ENCODE data around the gene PCNP. TPM values are rescaled to one million over a fixed set of nuclear protein-coding genes. Genes with fewer than 3 reads are reported as not detected.

Gene PCNP
- total and polyA plus RNA-seq, 9 of the 15 experiments (the other 6 are each of a cell fraction or from before 2014, with no cell fraction given), result 54.3 to 170 (median 150) TPM

- Histone ChIP-seq H3K79me2 (ENCODE audit: control insufficient read depth, insufficient read depth, low read length) (peaks cover 53% of the 10 kb centered on the region), H3K9ac (ENCODE audit: insufficient read depth in 1 of 2, low read depth in 2 of 2, low read length in 2 of 2) (no peak overlapping the region), H3K36me3 (ENCODE audit: control insufficient read depth, insufficient read depth, low read length) (peaks cover 71% of the 10 kb centered on the region), H4K20me1 (replicated peaks; ENCODE audit: control insufficient read depth, insufficient read depth, low read length) (no peaks in the 10 kb centered on the region), H3K4me2 (ENCODE audit: insufficient read depth, low read length) (no peak overlapping the region), H3K27me3 (ENCODE audit: control insufficient read depth in 2 of 2, insufficient read depth in 2 of 2, low read length in 2 of 2) (no peaks in the 10 kb centered on the region), H3K4me1 (replicated peaks in 1 of 2; ENCODE audit: control insufficient read depth in 2 of 2, insufficient read depth in 2 of 2, low read length in 2 of 2) (peaks cover 6 to 12% of the 10 kb centered on the region in 2 experiments; a peak in 3 of 5 replicates), H3K4me3 (no peak overlapping the region), H3K9me3 (replicated peaks; ENCODE audit: control insufficient read depth, insufficient read depth, low read depth, low read length) (no peaks in the 10 kb centered on the region), H3K27ac (ENCODE audit: extremely low read depth, low read depth, low read length) (no peak overlapping the region), H2AFZ (ENCODE audit: low read depth, low read length) (no peak overlapping the region), H3K9me1 (ENCODE audit: control insufficient read depth, insufficient read depth, low read length) (no peaks in the 10 kb centered on the region)
- DNase-seq (ENCODE audit: extremely low read depth in 1 of 4, low spot score in 3 of 4) (no peak), ATAC-seq (no peak), FAIRE-seq (no peak)
- ChIA-PET POLR2A (no interaction called here), CTCF (ENCODE audit: low intra/inter-chr PET ratio) (no interaction called here)
- in situ Hi-C loops (cut with MboI), result no loop called here
- no TSS peak for BruUV-seq (replicated peaks)
- intact Hi-C loops (cut with micrococcal nuclease), result no loop called here
- WGBS (ENCODE audit: insufficient coverage, low coverage, missing lambda C conversion rate), result 100% methylated on average over 2 of the region's 2 CpGs
- TF ChIP-seq SMAD1 (IDR thresholded peaks at IDR 0.05; ENCODE audit: low read depth, low read length, partially characterized antibody) (no peak), ZFX (CRISPR knock-in tag; IDR thresholded peaks at IDR 0.05) (no peak)
These were observed 50.9 kb downstream of the PCNP start for GRCh38 chr3:101624857-101625256.

GRCh38 chr3:101625879-101626278 lies 51.9 kb downstream of the PCNP start:
- Histone ChIP-seq H3K4me2 (ENCODE audit: insufficient read depth, low read length) (no peak overlapping the region), H3K36me3 (ENCODE audit: control insufficient read depth, insufficient read depth, low read length) (peaks cover 76% of the 10 kb centered on the region), H3K27ac (ENCODE audit: extremely low read depth, low read depth, low read length) (0 out of 3 replicates have a peak overlapping the region, but pooled peaks have one; percentile 22), H3K9me1 (ENCODE audit: control insufficient read depth, insufficient read depth, low read length) (no peaks in the 10 kb centered on the region), H3K9me3 (replicated peaks; ENCODE audit: control insufficient read depth, insufficient read depth, low read depth, low read length) (no peaks in the 10 kb centered on the region), H3K79me2 (ENCODE audit: control insufficient read depth, insufficient read depth, low read length) (peaks cover 63% of the 10 kb centered on the region), H4K20me1 (replicated peaks; ENCODE audit: control insufficient read depth, insufficient read depth, low read length) (no peaks in the 10 kb centered on the region), H3K4me1 (replicated peaks in 1 of 2; ENCODE audit: control insufficient read depth in 2 of 2, insufficient read depth in 2 of 2, low read length in 2 of 2) (peaks cover 11 to 12% of the 10 kb centered on the region in 2 experiments; a peak in 3 of 5 replicates), H3K4me3 (no peak overlapping the region), H2AFZ (ENCODE audit: low read depth, low read length) (no peak overlapping the region), H3K27me3 (ENCODE audit: control insufficient read depth in 2 of 2, insufficient read depth in 2 of 2, low read length in 2 of 2) (no peaks in the 10 kb centered on the region), H3K9ac (ENCODE audit: insufficient read depth in 1 of 2, low read depth in 2 of 2, low read length in 2 of 2) (no peak overlapping the region)
- DNase-seq (ENCODE audit: extremely low read depth in 1 of 4, low spot score in 3 of 4) (no peak), FAIRE-seq (no peak), ATAC-seq (no peak)
- BruUV-seq (replicated peaks), result no TSS peak
- CTCF ChIA-PET (ENCODE audit: low intra/inter-chr PET ratio), result no interaction called here
- in situ Hi-C loops (cut with MboI) (no loop called here), intact Hi-C loops (cut with micrococcal nuclease) (no loop called here)
- POLR2A ChIA-PET, result no interaction called here
- 65% methylated on average over 2 of the region's 2 CpGs for WGBS (ENCODE audit: insufficient coverage, low coverage, missing lambda C conversion rate)
- no peak for TF ChIP-seq MCM5 (IDR thresholded peaks at IDR 0.05; ENCODE audit: low read depth)
- no peak for TF ChIP-seq RBFOX2 (IDR thresholded peaks at IDR 0.05; ENCODE audit: low read depth, low read length)
- TF ChIP-seq HNRNPK (IDR thresholded peaks at IDR 0.05; ENCODE audit: low read depth, low read length, poor library complexity, severe bottlenecking), result no peak
- TF ChIP-seq, protein P1, sequence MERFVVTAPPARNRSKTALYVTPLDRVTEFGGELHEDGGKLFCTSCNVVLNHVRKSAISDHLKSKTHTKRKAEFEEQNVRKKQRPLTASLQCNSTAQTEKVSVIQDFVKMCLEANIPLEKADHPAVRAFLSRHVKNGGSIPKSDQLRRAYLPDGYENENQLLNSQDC (CRISPR knock-in tag; IDR thresholded peaks at IDR 0.05), result no peak
- TF ChIP-seq ELF1 (tag; IDR thresholded peaks at IDR 0.05), result no peak
- TF ChIP-seq FOXK2 (conservative IDR thresholded peaks at IDR 0.05 in 1 of 2, IDR thresholded peaks at IDR 0.05 in 1 of 2; ENCODE audit: low read depth in 2 of 2), result no peak

Data from K562 (cell line).